Mesothelial cell of epicardium (in vitro differentiated cells): ENCODE measurements around the gene MRNIP. TPM values are rescaled to one million over a fixed set of nuclear protein-coding genes. Genes with fewer than 3 reads are reported as not detected.

Experiments used
- DNase-seq, 2 experiments: peaks; one replicate each; pipeline ENCODE4 v3.0.0; 2021; ENCODE audit warnings: low spot score in 2 of 2; ENCODE audit not compliant: unreplicated experiment in 2 of 2
- H3K27ac Mint-ChIP-seq: 2 replicates; pipeline ENCODE4 v1.8.0; 2021; ENCODE audit warnings: mixed read lengths
- H3K27me3 Mint-ChIP-seq: 2 replicates; pipeline ENCODE4 v1.8.0; 2021; ENCODE audit warnings: low read depth, mixed read lengths
- H3K36me3 Mint-ChIP-seq: 2 replicates; pipeline ENCODE4 v1.8.0; 2021; ENCODE audit warnings: mixed read lengths
- H3K4me1 Mint-ChIP-seq: 2 replicates; pipeline ENCODE4 v1.8.0; 2021; ENCODE audit warnings: mixed read lengths
- H3K4me3 Mint-ChIP-seq: 2 replicates; pipeline ENCODE4 v1.8.0; 2021; ENCODE audit warnings: mild to moderate bottlenecking, moderate library complexity, mixed read lengths
- H3K9me3 Mint-ChIP-seq: 2 replicates; pipeline ENCODE4 v1.8.0; 2021; ENCODE audit warnings: mixed read lengths
- CTCF ChIP-seq: fragments of 200-600 bp; sonication (generic); IDR thresholded peaks from one replicate; pipeline ENCODE4 v1.5.0; 2021; ENCODE audit warnings: antibody characterized with exemption; ENCODE audit not compliant: unreplicated experiment
- total RNA-seq: library from RNA; stranded (reverse); gene quantifications from 3 replicates; pipeline ENCODE4 v1.2.1, GENCODE V29; 2021

MRNIP gene
- total RNA-seq, 1 donor from 2014 or later, result 47.0 TPM

GRCh38 chr5:179818746-179819295 lies 39.8 kb downstream of the MRNIP start:
- Mint-ChIP-seq H3K9me3 (no peaks in the 10 kb centered on the region), H3K27ac (peak overlapping the region; percentile 97), H3K4me3 (peak overlapping the region; percentile 64), H3K36me3 (peaks cover 7% of the 10 kb centered on the region), H3K27me3 (no peaks in the 10 kb centered on the region), H3K4me1 (peaks cover 36% of the 10 kb centered on the region)
- no peak for TF ChIP-seq CTCF
- DNase-seq, result peak; percentile 67 to 79

- Mint-ChIP-seq H3K4me3 (peak overlapping the region; percentile 64), H3K27ac (peak overlapping the region; percentile 97), H3K4me1 (peaks cover 33% of the 10 kb centered on the region), H3K9me3 (no peaks in the 10 kb centered on the region), H3K36me3 (peaks cover 8% of the 10 kb centered on the region), H3K27me3 (no peaks in the 10 kb centered on the region)
- no peak for DNase-seq
- TF ChIP-seq CTCF, result no peak
These were observed 40.5 kb downstream of the MRNIP start for GRCh38 chr5:179817890-179818745.

GRCh38 chr5:179817470-179817840 lies 41.2 kb downstream of the MRNIP start:
- peak overlapping the region; percentile 64 for H3K4me3 Mint-ChIP-seq
- no peak for TF ChIP-seq CTCF
- peak overlapping the region; percentile 34 for H3K27ac Mint-ChIP-seq
- no peak for DNase-seq
- H3K4me1 Mint-ChIP-seq, result peaks cover 27% of the 10 kb centered on the region
- peaks cover 10% of the 10 kb centered on the region for H3K36me3 Mint-ChIP-seq
- no peaks in the 10 kb centered on the region for H3K9me3 Mint-ChIP-seq
- no peaks in the 10 kb centered on the region for H3K27me3 Mint-ChIP-seq

- H3K27ac Mint-ChIP-seq, result peak overlapping the region; percentile 34
- no peaks in the 10 kb centered on the region for H3K27me3 Mint-ChIP-seq
- peaks cover 13% of the 10 kb centered on the region for H3K36me3 Mint-ChIP-seq
- H3K4me3 Mint-ChIP-seq, result peak overlapping the region; percentile 64
- TF ChIP-seq CTCF, result no peak
- no peak for DNase-seq
- H3K9me3 Mint-ChIP-seq, result no peaks in the 10 kb centered on the region
- H3K4me1 Mint-ChIP-seq, result peaks cover 22% of the 10 kb centered on the region
These were observed 41.7 kb downstream of the MRNIP start for GRCh38 chr5:179816796-179817469.

- no peak for TF ChIP-seq CTCF
- DNase-seq, result no peak
- Mint-ChIP-seq H3K27me3 (no peaks in the 10 kb centered on the region), H3K36me3 (peaks cover 13% of the 10 kb centered on the region), H3K27ac (no peak overlapping the region), H3K4me3 (peak overlapping the region; percentile 54), H3K9me3 (no peaks in the 10 kb centered on the region), H3K4me1 (peaks cover 20% of the 10 kb centered on the region)
These were observed 42.2 kb downstream of the MRNIP start for GRCh38 chr5:179816401-179816795.
